Effector CD8-positive, alpha-beta T cell (primary cell): ENCODE measurements around the gene RAPGEF3.

Experiments
- DNase-seq: peaks from one replicate; lab custom pipeline; 2025; lab: John Stamatoyannopoulos, UW

RAPGEF3 gene

GRCh38 chr12:47722136-47722834 lies 36.4 kb downstream of the RAPGEF3 start:
- no peak for DNase-seq

- no peak for DNase-seq
Measured at GRCh38 chr12:47721431-47721973, 37.2 kb downstream of the RAPGEF3 start.

GRCh38 chr12:47718531-47718930 lies 40.1 kb downstream of the RAPGEF3 start:
- DNase-seq: no peak

- peak; percentile 32 for DNase-seq
Measured at GRCh38 chr12:47717443-47718193, 41.1 kb downstream of the RAPGEF3 start.

- DNase-seq: no peak
Measured at GRCh38 chr12:47717046-47717442, 41.6 kb downstream of the RAPGEF3 start.

GRCh38 chr12:47715877-47716548 lies 42.7 kb downstream of the RAPGEF3 start:
- no peak for DNase-seq

GRCh38 chr12:47715393-47715876 lies 43.2 kb downstream of the RAPGEF3 start:
- peak; percentile 67 for DNase-seq

- no peak for DNase-seq
Measured at GRCh38 chr12:47714826-47715386, 43.8 kb downstream of the RAPGEF3 start.

GRCh38 chr12:47712171-47712570 lies 46.5 kb downstream of the RAPGEF3 start:
- DNase-seq: no peak

- no peak for DNase-seq
Measured at GRCh38 chr12:47711448-47711847, 47.2 kb downstream of the RAPGEF3 start.

GRCh38 chr12:47710278-47710677 lies 48.4 kb downstream of the RAPGEF3 start:
- DNase-seq: no peak

GRCh38 chr12:47709671-47710070 lies 49.0 kb downstream of the RAPGEF3 start:
- no peak for DNase-seq

- DNase-seq: no peak
Measured at GRCh38 chr12:47709237-47709636, 49.4 kb downstream of the RAPGEF3 start.

GRCh38 chr12:47707905-47708543 lies 50.7 kb downstream of the RAPGEF3 start:
- no peak for DNase-seq

GRCh38 chr12:47707355-47707754 lies 51.3 kb downstream of the RAPGEF3 start:
- DNase-seq: no peak

GRCh38 chr12:47705566-47706425 lies 52.9 kb downstream of the RAPGEF3 start, which contains the start of gene RPAP3:
Gene RPAP3, minus strand, starts transcription at chr12:47706030. Its CDS starts 3,190 bp downstream, at chr12:47702840.
- peak; percentile 92 for DNase-seq

GRCh38 chr12:47705229-47705565 lies 53.5 kb downstream of the RAPGEF3 start:
- no peak for DNase-seq

- no peak for DNase-seq
Measured at GRCh38 chr12:47704719-47705118, 54.0 kb downstream of the RAPGEF3 start.

- no peak for DNase-seq
Measured at GRCh38 chr12:47700263-47700662, 58.4 kb downstream of the RAPGEF3 start.

- no peak for DNase-seq
Measured at GRCh38 chr12:47698631-47699030, 60.0 kb downstream of the RAPGEF3 start.

- no peak for DNase-seq
Measured at GRCh38 chr12:47698055-47698454, 60.6 kb downstream of the RAPGEF3 start.
